B cell (primary cell): Measurements from ENCODE around the gene ZMYND12. TPM values are rescaled to one million over a fixed set of nuclear protein-coding genes. Genes with fewer than 3 reads are reported as not detected.
A peak's percentile ranks its signal among the peaks of the same experiment; 100 is the strongest.

Experiments used
- ATAC-seq: fragments of 200-7000 bp; cut with Tn5 transposase; one replicate; pipeline ENCODE4 v1.10.0; 2021; ENCODE audit warnings: low read depth, mild to moderate bottlenecking, moderate number of reproducible peaks, moderate library complexity
- CTCF ChIA-PET: fragments of 350-600 bp; sonication (Branson Sonifier 250); formaldehyde crosslinking; loops from one replicate; lab custom pipeline; 2021; ENCODE audit warnings: antibody characterized with exemption, inconsistent platforms; lab: Charles Lee
- POLR2A ChIA-PET: fragments of 350-600 bp; sonication (Branson Sonifier 250); formaldehyde crosslinking; loops from one replicate; lab custom pipeline; 2021; ENCODE audit warnings: antibody characterized with exemption; lab: Charles Lee
- DNase-seq: peaks from one replicate; pipeline ENCODE4 v3.0.0; 2013
- H2AFZ ChIP-seq: 2 replicates; pipeline ENCODE4 v1.6.1; 2012; ENCODE audit warnings: mild to moderate bottlenecking, low read depth, low read length; ENCODE audit not compliant: insufficient read depth, poor library complexity, severe bottlenecking
- H3K27ac ChIP-seq, 2 donors: 1 replicate in 1 of 2; 2 replicates in 1 of 2; pipeline ENCODE4 v1.5.1; 2012 to 2013; ENCODE audit warnings: low read length in 2 of 2, mild to moderate bottlenecking in 2 of 2, moderate library complexity in 1 of 2
- H3K27me3 ChIP-seq, 4 experiments: fragments of 200-600 bp in 1 of 4; sonication (generic) in 1 of 4; replicated peaks in 1 of 4; 1 replicate in 2 of 4; 2 replicates in 2 of 4; pipeline versions ENCODE4 v1.6.1 to v1.7.0; 2013 to 2016; ENCODE audit warnings: low read length in 3 of 4, mild to moderate bottlenecking in 2 of 4, mixed read lengths in 1 of 4, moderate library complexity in 1 of 4; ENCODE audit not compliant: insufficient read depth in 4 of 4, control insufficient read depth in 3 of 4; ENCODE audit errors: control extremely low read depth in 1 of 4
- H3K36me3 ChIP-seq, 2 experiments: replicated peaks in 1 of 2; 1 replicate in 1 of 2; 2 replicates in 1 of 2; pipeline versions ENCODE4 v1.6.1 to v1.7.1; 2013; ENCODE audit warnings: low read length in 1 of 2; ENCODE audit not compliant: insufficient read depth in 2 of 2, control insufficient read depth in 1 of 2; ENCODE audit errors: control extremely low read depth in 1 of 2, extremely low read depth in 1 of 2
- H3K4me1 ChIP-seq, 2 donors: fragments of 200-600 bp in 1 of 2; sonication (generic) in 1 of 2; 1 replicate in 1 of 2; 2 replicates in 1 of 2; pipeline versions ENCODE4 v1.5.1 to v1.6.1; 2013 to 2017; ENCODE audit warnings: low read length in 2 of 2; ENCODE audit not compliant: control insufficient read depth in 2 of 2, insufficient read depth in 2 of 2
- H3K4me2 ChIP-seq: replicated peaks from 2 replicates; pipeline ENCODE3; 2012; ENCODE audit warnings: mild to moderate bottlenecking, low read depth, low read length; ENCODE audit not compliant: poor library complexity, severe bottlenecking
- H3K4me3 ChIP-seq, 5 experiments: fragments of 200-600 bp in 1 of 5; sonication (generic) in 1 of 5; 1 replicate in 3 of 5; 2 replicates in 2 of 5; pipeline versions ENCODE4 v1.5.1 to v1.7.0; 2011 to 2016; ENCODE audit warnings: low read length in 4 of 5, mild to moderate bottlenecking in 4 of 5, low read depth in 2 of 5, control low read depth in 1 of 5, moderate library complexity in 1 of 5; ENCODE audit not compliant: insufficient read depth in 1 of 5; ENCODE audit errors: control extremely low read depth in 1 of 5, extremely low read depth in 1 of 5
- H3K79me2 ChIP-seq: fragments of 200-600 bp; sonication (generic); one replicate; pipeline ENCODE4 v1.6.0; 2016; ENCODE audit warnings: low read length; ENCODE audit not compliant: control insufficient read depth, insufficient read depth
- H3K9ac ChIP-seq: fragments of 200-600 bp; sonication (generic); 2 replicates; pipeline ENCODE4 v1.6.1; 2017; ENCODE audit warnings: mild to moderate bottlenecking, low read length, moderate library complexity
- H3K9me3 ChIP-seq, 3 donors: one replicate each; pipeline versions ENCODE4 v1.6.1 to v1.7.1; 2013; ENCODE audit warnings: low read length in 2 of 3; ENCODE audit not compliant: control insufficient read depth in 2 of 3, insufficient read depth in 1 of 3; ENCODE audit errors: control extremely low read depth in 1 of 3
- H4K20me1 ChIP-seq: 2 replicates; pipeline ENCODE4 v1.6.0; 2012; ENCODE audit warnings: mild to moderate bottlenecking, low read length; ENCODE audit not compliant: insufficient read depth, control insufficient read depth, poor library complexity, severe bottlenecking
- H3K27ac Mint-ChIP-seq: one replicate; pipeline ENCODE4 v1.8.0; 2021; ENCODE audit warnings: mixed read lengths
- H3K27me3 Mint-ChIP-seq: one replicate; pipeline ENCODE4 v1.8.0; 2021; ENCODE audit warnings: mixed read lengths
- H3K4me1 Mint-ChIP-seq: one replicate; pipeline ENCODE4 v1.8.0; 2021; ENCODE audit warnings: mixed read lengths
- H3K4me3 Mint-ChIP-seq: one replicate; pipeline ENCODE4 v1.8.0; 2021; ENCODE audit warnings: mixed read lengths
- H3K9me3 Mint-ChIP-seq: one replicate; pipeline ENCODE4 v1.8.0; 2022; ENCODE audit warnings: mixed read lengths; ENCODE audit not compliant: insufficient read depth
- EZH2 ChIP-seq: IDR thresholded peaks from 2 replicates; pipeline ENCODE4 v1.6.1; 2012; ENCODE audit warnings: borderline replicate concordance, low read depth, mild to moderate bottlenecking, moderate library complexity, low read length; ENCODE audit not compliant: insufficient read depth, poor library complexity, severe bottlenecking
- WGBS: methylation state at CpG from one replicate; pipeline ENCODE4 v1.1.5; 2013; ENCODE audit warnings: missing lambda C conversion rate; ENCODE audit not compliant: insufficient coverage; 5-methylcytosine and 5-hydroxymethylcytosine counted together
- intact Hi-C: fragments of 100-400 bp; cut with micrococcal nuclease; formaldehyde crosslinking; loops from one replicate; pipeline ENCODE4 v1.10.0; 2022
- polyA minus RNA-seq: library from RNA; depleted of rRNA, polyadenylated mRNA; stranded (reverse); fragments of >200 nt; gene quantifications from 2 replicates; pipeline ENCODE4 v1.2.3, GENCODE V29; 2012
- polyA plus RNA-seq: library from polyadenylated mRNA; depleted of rRNA; stranded (reverse); fragments of >200 nt; gene quantifications from 2 replicates; pipeline ENCODE4 v1.2.3, GENCODE V29; 2012
- total RNA-seq, 2 donors: library from RNA; stranded (reverse); fragments of 120-200 nt in 1 of 2; gene quantifications; 1 replicate in 1 of 2; 2 replicates in 1 of 2; pipeline versions ENCODE4 v1.2.3 to v1.2.4, GENCODE V29; 2013 to 2022
- TF ChIP-seq, protein P1 (sequence below): fragments of 200-600 bp; IDR thresholded peaks from one replicate; pipeline ENCODE4 v1.8.0; 2022; ENCODE audit warnings: antibody characterized with exemption, mild to moderate bottlenecking

The ZMYND12 gene, protein sequence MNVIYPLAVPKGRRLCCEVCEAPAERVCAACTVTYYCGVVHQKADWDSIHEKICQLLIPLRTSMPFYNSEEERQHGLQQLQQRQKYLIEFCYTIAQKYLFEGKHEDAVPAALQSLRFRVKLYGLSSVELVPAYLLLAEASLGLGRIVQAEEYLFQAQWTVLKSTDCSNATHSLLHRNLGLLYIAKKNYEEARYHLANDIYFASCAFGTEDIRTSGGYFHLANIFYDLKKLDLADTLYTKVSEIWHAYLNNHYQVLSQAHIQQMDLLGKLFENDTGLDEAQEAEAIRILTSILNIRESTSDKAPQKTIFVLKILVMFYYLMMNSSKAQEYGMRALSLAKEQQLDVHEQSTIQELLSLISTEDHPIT
- total RNA-seq (0.27 and 0.79 TPM in 2 replicates), polyA plus RNA-seq (0.34 and 0.65 TPM in 2 replicates), polyA minus RNA-seq (2.3 and 5.4 TPM in 2 replicates)
- 1.4 TPM for total RNA-seq (2013)

DNA sequence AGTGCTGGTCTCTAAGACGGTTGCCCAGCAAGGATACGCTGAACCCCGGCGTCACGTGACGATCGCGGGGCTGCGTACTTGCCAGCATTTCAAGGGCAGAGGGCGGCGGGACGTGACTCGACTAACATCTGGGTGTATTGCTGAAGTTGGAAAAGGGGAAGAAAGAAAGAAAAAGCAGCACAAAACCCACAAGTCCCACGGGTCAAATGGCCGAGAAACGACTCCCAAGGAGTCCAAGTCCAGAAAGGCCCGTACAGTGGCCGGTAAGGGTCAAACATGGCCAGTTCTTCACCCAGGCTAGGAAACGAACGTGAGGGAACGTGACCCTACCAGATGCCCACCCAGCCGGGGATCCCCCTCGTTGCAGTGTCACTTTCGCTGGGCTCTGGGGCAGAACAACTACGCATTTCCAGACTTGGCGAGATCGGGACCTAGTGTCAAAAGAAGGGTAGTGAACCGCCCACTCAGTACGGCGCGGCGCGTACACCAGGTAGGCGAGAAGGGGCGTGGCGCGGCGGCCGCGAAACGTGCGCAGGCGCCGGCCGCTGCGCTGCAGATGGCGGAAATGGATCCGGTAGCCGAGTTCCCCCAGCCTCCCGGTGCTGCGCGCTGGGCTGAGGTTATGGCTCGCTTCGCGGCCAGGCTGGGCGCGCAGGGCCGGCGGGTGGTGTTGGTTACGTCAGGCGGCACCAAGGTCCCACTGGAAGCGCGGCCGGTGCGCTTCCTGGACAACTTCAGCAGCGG lies at the start of gene ZMYND12, which contains the start of gene PPCS:
Gene ZMYND12, minus strand, starts transcription at position 13 of the 744 bp plus-strand sequence. CDS start 25 bp downstream, outside the sequence.
Gene PPCS, plus strand, starts transcription at position 534 of the 744 bp plus-strand sequence. Its CDS starts 23 bp downstream, at position 557.
- DNase-seq: peak; percentile 99
- Histone ChIP-seq H3K36me3 (peaks cover 0 to 29% of the 10 kb centered on the region in 2 experiments), H3K4me2 (peak within 1 kb of the TSS; percentile 82), H3K4me1 (peaks cover 18 to 21% of the 10 kb centered on the region in 2 donors), H3K27me3 (no peaks in the 10 kb centered on the region), H3K79me2 (peaks cover 19% of the 10 kb centered on the region), H3K9ac (peak within 1 kb of the TSS; percentile 92), H3K27ac (peak within 1 kb of the TSS; percentile 96 to 98), H2AFZ (peak within 1 kb of the TSS; percentile 94), H3K4me3 (peak within 1 kb of the TSS; percentile 89 to 99 (median 95)), H3K9me3 (no peaks in the 10 kb centered on the region), H4K20me1 (no peaks in the 10 kb centered on the region)
- WGBS: under 1% methylated on average over 66 of the region's 66 CpGs
- Mint-ChIP-seq H3K27me3 (no peaks in the 10 kb centered on the region), H3K27ac (peak within 1 kb of the TSS; percentile 99), H3K9me3 (no peaks in the 10 kb centered on the region), H3K4me3 (peak within 1 kb of the TSS; percentile 99), H3K4me1 (peaks cover 40% of the 10 kb centered on the region)
- intact Hi-C loops: loop anchor here (1.0 to 10.0 kb wide), 7 partner anchors 121 to 1519 kb away; partner anchors contain the start of genes ATP6V0B, B4GALT2, C1orf50 and DPH2
- POLR2A ChIA-PET: interaction anchor here (0.8 to 1.5 kb wide), 2 partner anchors 202 to 226 kb away, joined by 3 to 5 read pairs; partner anchors contain the start of genes PPIH and YBX1
- TF ChIP-seq, protein P1, sequence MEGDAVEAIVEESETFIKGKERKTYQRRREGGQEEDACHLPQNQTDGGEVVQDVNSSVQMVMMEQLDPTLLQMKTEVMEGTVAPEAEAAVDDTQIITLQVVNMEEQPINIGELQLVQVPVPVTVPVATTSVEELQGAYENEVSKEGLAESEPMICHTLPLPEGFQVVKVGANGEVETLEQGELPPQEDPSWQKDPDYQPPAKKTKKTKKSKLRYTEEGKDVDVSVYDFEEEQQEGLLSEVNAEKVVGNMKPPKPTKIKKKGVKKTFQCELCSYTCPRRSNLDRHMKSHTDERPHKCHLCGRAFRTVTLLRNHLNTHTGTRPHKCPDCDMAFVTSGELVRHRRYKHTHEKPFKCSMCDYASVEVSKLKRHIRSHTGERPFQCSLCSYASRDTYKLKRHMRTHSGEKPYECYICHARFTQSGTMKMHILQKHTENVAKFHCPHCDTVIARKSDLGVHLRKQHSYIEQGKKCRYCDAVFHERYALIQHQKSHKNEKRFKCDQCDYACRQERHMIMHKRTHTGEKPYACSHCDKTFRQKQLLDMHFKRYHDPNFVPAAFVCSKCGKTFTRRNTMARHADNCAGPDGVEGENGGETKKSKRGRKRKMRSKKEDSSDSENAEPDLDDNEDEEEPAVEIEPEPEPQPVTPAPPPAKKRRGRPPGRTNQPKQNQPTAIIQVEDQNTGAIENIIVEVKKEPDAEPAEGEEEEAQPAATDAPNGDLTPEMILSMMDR: no peak
- TF ChIP-seq EZH2: no peak
- CTCF ChIA-PET: no interaction called here
- ATAC-seq: peak; percentile 88
